HG03457 (cell line): ENCODE results near the gene ZDHHC19.
"Not testable (repeated sequence)": the region's sequence is repeated elsewhere in the genome, so short reads cannot be mapped to it uniquely, and the experiment has no call there.

Experiments
- ATAC-seq: cut with Tn5 transposase; IDR thresholded peaks from one replicate; pipeline ENCODE4 v1.9.1; 2021; ENCODE audit warnings: moderate number of reproducible peaks; ENCODE audit not compliant: unreplicated experiment

The ZDHHC19 gene

GRCh38 chr3:196210673-196211556 is at the start of gene ZDHHC19:
TSS of gene ZDHHC19 (minus strand) at chr3:196211400. CDS start at chr3:196211315, 85 bp downstream.
- ATAC-seq, result no peak

GRCh38 chr3:196260784-196261183 is 49.6 kb upstream of the ZDHHC19 start:
- no peak for ATAC-seq

DNA sequence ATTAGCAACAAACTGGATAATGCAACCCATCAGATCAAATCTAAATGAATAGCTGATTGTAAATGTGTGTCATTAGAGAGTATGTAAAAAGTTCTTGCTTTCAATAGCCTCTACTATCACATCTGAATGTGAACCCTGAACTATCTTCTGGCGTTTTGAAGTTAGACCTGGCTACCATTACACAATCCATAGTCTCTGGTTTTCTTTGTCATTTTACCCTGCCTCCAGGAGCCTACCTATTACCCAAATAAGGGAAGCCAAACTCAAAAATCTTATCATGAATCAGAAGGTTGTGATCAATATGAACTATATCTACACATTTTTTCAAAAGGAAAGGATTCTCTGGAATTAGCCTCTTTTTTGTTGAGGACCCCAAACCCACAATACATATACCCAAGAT is 44.6 kb upstream of the ZDHHC19 start:
- ATAC-seq, result no peak

DNA sequence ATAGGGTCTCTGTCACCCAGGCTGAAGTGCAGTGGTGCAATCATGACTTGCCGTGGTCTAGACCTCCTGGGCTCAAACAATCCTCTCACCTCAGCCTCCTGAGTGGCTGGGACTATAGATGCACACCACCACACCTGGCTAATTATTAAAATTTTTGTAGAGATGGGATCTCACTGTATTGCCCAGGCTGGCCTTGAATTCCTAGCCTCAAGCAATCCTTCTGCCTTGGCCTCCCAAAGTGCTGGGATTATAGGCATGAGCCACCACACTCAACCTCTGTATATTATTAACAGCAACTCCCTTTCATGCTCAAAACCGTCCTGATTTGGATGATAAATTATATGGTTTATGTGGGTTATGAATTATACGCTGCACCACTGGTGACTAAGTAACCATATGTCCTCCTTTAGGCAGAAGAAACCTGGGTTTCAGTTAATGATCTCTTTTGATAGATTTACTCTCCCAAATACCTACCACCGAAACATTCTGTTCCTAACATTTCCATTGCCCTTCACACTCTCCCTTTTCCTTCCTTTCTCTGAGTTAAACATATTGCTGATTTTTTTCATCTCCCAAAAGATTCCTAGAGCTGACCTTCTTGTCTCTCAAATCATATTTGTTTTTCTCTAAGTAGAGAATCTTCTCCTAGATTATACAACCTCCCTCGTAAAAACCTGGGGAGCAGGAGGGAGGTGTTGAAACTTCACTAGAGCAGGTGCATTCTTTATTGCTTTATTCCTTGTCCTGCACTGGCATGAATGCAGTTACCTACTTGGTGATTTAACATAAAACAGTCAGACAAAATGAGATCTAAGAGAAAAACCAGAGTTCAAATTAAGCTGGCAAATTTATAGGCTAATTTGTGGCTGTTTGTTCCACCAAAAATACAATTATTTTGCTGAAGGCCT is 43.4 kb upstream of the ZDHHC19 start:
- ATAC-seq, result no peak

DNA sequence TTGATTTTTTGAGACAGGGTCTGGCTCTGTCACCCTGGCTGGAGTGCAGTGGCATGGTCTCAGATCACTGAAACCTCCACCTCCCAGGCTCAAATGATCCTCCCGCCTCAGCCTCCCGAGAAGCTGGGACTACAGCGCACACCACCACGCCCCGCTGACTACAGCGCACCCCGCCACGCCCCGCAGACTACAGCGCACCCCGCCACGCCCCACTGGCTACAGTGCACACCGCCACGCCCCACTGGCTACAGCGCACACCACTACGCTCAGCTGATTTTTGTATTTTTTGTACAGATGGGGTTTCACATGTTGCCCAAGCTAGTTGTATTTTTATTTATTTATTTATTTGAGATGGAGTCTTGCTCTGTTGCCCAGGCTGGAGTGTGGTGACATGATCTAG is 40.7 kb upstream of the ZDHHC19 start:
- no peak for ATAC-seq

- ATAC-seq, result no peak
These were observed 35.6 kb upstream of the ZDHHC19 start for GRCh38 chr3:196246612-196247308.

DNA sequence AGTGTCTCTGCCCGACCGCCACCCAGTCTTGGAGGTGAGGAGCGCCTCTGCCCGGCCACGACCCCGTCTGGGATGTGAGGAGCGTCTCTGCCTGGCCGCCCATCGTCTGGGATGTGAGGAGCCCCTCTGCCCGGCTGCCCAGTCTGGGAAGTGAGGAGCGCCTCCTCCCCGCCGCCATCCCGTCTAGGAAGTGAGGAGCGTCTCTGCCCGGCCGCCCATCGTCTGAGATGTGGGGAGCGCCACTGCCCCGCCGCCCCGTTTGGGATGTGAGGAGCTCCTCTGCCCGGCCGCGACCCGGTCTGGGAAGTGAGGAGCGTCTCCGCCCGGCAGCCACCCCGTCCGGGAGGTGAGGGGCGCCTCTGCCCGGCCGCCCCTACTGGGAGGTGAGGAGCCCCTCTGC is 33.0 kb upstream of the ZDHHC19 start:
- not testable (repeated sequence) for ATAC-seq

- no peak for ATAC-seq
These were observed 30.5 kb upstream of the ZDHHC19 start for GRCh38 chr3:196241704-196242103.

GRCh38 chr3:196240424-196240823 is 29.2 kb upstream of the ZDHHC19 start:
- no peak for ATAC-seq

DNA sequence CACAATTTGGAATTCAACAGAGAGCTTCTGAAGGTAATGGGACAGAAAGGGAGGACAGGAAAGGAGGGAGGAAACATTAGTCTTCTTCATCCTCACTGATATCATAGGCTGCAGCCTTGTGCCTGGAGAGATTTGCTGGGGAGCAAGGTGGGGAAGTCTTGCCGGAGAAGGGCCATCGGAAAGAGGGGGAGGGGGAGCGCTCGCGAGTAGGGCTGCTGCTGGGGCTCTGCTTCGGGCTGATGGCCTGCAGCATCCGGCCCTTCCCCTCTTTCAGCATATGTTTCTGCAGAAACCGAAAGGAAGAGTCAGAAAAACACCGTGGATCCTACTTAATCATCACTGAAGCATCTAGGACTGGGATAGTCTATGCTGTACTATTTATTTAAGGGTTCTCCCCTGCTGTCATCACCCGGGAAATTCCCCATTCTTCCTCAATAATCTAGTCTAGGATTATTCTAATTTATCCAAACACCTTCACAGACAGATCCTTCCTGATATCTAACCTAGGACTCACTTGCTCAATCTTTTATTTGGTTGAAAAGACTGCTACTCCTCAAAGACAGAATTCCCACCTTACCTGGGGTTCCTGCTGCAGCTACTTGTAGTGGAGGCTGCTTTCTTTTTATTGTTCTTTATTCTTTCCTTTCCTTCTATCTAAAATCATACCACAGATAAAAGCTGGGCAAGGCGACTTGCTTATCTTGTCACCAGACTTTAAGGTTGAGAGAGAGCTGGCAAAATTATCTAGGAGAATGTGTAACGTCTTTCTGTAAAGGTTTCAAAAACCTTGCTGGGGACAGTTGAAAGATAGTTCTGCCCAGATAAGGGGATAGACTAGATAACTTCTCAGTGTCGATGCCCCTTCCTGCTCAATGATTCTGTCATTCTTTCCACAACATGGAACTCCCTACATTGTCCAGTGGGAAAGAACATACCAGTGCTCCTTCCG is 27.7 kb upstream of the ZDHHC19 start:
- no peak for ATAC-seq

GRCh38 chr3:196237203-196237602 is 26.0 kb upstream of the ZDHHC19 start:
- no peak for ATAC-seq

DNA sequence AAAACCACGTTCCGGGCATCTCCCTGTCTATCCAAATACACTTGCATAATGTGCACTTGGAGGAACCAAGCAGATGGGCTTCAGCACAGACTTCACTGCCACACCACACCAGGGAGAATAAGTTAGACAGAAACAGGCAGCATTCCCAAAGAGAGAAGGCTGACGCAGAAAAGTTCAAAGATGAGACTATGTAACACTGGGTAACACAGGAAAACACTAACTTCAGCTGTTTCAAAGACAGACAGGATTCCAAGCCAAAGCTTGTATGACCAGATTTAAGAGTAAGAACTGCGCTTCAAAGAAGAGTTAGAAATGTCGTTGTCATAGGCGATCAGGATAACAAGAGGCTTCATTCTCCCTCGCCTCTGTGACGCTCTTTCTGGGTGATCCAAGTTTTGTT is 25.0 kb upstream of the ZDHHC19 start:
- no peak for ATAC-seq

- no peak for ATAC-seq
These were observed 24.4 kb upstream of the ZDHHC19 start for GRCh38 chr3:196235452-196236122.

DNA sequence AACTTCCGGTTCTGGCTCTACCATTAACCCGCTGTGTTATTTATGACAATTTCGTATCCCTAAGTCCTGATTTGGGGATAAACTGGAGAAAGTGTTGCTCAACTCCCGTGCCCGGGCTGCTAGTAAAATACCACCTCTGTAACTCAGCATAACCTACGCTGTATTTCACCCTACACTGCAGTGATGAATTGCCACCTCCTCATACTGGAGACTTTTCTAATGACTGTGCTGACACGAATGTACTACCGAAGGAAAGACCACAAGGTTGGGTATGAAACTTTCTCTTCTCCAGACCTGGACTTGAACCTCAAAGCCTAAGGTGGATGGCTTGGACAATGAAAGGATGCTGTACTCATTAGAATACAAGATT is 21.7 kb upstream of the ZDHHC19 start:
- ATAC-seq, result no peak

DNA sequence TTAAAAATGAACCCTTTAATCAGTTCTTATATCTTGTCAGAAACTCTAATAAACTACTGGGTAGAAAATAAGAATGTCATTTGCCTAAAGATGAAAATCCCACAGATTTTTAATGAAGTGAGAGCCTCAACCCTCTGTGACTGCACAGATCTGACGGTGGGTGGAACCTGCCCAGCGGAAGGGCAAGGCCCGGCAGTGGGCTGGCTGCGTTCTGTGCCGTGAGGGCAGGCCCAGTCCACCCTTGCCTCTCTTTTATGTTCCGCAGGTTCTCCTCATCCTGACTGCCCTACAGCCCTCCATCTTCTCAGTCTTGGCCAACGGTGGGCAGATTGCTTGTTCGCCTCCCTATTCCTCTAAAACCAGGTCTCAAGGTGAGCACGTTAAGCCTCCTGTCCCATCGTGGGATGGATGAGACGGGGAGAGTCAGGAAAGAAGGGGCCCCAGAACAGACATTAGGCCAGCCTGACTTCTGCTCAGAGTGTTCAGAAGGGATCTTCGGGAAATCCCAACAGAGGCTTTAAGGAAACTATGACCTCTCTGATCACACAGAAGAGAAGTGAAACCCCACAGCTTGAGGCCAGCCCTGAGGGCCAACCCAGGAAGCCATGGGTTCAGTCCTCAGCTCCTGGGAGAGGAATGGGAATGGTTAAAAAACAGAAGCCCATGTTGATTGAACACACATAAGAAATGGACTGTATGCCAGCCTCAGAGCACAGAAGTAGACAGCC is 21.1 kb upstream of the ZDHHC19 start:
- no peak for ATAC-seq

DNA sequence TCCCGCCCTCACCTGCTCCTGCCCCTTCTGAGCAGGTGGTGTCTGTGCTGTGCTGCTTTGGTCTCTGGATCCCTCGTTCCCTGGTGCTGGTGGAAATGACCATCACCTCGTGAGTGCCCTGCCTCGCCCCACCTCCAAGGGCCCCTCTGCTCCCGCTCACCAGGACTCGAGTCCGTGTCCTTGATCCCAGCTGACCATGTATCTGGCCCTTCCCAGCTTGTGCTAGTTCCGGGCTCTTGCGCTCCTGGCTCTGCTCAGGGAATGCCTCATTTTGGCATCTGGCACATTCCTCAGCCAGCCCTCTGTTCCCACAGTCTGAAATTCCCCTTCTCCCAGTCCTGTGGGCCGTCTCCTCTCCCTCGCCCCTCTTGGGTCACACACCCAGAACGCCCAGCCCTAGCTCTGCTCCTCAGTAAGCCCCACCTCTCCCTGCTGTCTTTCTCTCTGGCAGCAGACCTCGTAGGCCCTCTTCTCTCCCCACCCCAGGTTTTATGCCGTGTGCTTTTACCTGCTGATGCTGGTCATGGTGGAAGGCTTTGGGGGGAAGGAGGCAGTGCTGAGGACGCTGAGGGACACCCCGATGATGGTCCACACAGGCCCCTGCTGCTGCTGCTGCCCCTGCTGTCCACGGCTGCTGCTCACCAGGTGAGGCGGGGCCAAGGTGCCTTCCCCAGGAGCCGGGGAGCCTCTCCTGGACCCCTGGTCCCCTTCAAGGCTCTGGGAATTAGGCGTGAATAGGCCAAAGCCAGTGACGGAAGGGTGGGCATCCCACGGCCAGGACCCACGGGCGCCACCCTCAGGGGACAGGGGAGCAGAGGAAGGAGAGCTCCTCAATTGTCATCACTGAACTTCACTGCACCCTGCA is 16.7 kb upstream of the ZDHHC19 start:
- ATAC-seq, result no peak

DNA sequence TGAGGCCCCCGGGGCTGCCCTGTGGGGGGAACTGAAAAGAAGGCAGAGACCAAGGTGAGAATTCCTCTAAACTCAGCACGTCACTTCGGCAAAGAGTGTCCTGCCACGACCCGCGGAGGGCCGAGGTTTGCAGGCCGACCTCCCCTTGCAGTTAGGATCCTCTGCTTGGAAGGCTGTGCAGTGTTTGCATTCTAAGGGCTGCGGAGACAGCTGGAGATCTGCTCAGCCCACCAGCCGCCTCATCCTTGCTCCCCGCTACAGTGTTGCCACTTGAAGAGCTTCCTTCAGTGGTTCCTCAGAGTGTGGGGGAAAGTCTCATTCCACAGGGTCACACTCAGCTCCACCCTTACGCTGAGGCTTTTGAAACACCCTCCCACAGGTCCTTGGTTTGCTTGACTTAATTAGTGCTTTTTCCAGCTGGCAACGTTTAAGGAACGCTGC is 15.9 kb upstream of the ZDHHC19 start:
- ATAC-seq, result no peak
